ENCODE data around the gene CLCN5.

CLCN5 gene

DNA sequence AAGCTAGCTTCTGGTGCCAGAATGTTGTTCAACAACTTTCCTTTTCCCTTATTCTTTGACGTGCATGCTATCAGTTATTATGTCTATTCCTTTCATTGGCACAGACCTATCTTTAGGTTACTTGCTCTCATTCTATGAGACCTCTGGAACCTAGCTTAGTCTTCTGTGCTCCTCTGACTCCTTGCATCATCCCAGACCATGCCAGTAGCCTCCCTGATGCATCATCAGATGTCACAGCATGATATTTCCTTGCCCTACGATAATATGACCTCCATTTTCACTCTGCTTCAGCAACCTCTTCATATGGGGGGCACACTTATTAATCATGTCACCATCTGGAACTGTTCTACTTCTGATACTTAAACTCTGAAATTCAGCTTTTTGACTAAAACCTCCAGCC, 37.2 kb downstream of the CLCN5 start:
- TF ChIP-seq, protein P1, sequence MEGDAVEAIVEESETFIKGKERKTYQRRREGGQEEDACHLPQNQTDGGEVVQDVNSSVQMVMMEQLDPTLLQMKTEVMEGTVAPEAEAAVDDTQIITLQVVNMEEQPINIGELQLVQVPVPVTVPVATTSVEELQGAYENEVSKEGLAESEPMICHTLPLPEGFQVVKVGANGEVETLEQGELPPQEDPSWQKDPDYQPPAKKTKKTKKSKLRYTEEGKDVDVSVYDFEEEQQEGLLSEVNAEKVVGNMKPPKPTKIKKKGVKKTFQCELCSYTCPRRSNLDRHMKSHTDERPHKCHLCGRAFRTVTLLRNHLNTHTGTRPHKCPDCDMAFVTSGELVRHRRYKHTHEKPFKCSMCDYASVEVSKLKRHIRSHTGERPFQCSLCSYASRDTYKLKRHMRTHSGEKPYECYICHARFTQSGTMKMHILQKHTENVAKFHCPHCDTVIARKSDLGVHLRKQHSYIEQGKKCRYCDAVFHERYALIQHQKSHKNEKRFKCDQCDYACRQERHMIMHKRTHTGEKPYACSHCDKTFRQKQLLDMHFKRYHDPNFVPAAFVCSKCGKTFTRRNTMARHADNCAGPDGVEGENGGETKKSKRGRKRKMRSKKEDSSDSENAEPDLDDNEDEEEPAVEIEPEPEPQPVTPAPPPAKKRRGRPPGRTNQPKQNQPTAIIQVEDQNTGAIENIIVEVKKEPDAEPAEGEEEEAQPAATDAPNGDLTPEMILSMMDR (IDR thresholded peaks at IDR 0.05; ENCODE audit: low read depth, low read length): no peak
- no peak overlapping the region for H3K4me3 ChIP-seq (ENCODE audit: low read depth, low read length)

DNA sequence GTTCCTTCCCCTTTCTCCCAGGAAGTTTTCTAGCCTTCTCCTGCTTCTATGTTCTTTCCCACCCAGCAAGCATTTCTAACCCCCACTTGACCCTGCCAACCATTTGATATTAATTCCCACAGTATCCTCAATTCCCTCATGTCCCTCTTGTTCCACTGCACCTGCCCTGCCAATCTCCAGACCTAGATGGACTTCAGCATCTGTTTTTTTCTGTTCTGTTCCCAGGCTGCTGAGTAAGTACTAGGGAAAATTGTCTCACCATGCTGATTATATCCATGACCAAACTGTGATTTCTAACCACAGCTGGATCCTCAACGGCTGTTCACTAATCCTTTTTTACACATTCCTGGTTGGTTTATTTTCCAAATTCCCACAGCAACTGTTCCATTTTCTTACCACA, 37.7 kb downstream of the CLCN5 start:
- TF ChIP-seq, protein P1 (IDR thresholded peaks at IDR 0.05; ENCODE audit: low read depth, low read length): no peak
- no peak overlapping the region for H3K4me3 ChIP-seq (ENCODE audit: low read depth, low read length)

DNA sequence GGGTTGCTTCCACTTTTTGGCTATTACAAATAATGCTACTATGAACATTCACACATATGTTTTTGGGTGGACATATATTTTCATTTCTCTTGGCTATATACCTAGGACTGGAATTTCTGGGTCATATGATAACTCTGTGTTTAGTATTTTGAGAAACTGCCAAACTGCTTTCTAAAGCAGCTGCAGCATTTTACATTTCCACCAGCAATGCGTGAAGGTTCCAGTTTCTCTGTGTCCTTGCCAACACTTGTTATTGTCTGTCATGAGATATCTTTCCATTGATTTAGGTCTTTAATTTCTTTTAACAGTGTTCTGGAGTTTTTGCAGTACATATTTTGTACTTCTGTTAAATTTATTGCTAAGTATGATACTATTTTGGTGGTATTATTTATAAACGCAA, 48.3 kb downstream of the CLCN5 start:
- TF ChIP-seq, protein P1 (IDR thresholded peaks at IDR 0.05; ENCODE audit: low read depth, low read length): no peak
- no peak overlapping the region for H3K4me3 ChIP-seq (ENCODE audit: low read depth, low read length)

DNA sequence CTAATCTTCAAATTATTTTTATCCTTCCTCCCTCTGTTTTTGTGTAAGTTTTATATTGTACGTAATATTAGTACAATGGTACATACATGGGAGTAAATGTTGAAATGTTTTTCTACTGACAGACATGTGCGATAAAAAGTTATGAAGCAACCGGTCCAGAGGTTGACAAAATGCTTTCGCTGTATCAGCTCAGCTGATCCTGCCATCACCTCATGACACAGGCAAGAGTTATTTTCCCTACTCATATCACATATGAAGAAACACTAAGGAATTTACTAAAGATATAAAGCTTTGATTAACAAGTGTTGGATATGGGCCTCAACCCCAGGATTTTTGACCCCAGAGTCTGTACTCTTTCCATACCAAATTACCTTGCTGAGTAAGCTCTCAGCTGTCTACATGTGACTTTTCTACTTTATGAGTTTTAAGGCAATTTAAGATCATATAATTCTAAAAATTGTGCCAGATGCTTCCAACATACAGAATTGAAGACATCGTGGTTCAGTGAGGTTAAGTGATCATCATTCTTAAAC, 50.0 kb downstream of the CLCN5 start:
- TF ChIP-seq, protein P1 (IDR thresholded peaks at IDR 0.05; ENCODE audit: low read depth, low read length): no peak
- no peak overlapping the region for H3K4me3 ChIP-seq (ENCODE audit: low read depth, low read length)

DNA sequence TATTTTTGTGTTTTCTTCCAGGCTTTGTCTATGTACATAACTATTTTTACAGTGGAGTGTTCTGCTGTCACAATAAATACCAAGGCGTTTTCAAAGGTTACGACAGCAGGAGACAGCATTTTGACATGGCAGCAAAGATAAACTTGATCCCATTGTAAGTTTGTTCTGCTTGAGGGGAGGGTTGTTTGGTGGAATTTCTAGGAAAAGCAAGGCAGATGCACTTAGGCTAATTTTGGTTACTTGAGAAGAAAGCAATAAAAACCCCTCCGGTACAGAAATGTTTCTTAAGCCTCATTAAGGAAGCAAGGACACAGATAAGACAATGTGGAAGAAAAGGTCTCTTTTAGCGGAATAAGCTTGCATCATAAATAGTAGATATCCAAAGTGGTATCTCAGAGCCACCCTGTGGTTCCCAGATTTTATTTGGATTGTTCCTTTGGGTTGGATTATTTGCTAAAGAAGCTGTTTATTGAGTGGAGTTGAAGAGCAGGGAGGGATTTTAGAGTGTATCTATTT, 54.3 kb downstream of the CLCN5 start:
- TF ChIP-seq, protein P1 (IDR thresholded peaks at IDR 0.05; ENCODE audit: low read depth, low read length): no peak
- H3K4me3 ChIP-seq (ENCODE audit: low read depth, low read length): no peak overlapping the region

DNA sequence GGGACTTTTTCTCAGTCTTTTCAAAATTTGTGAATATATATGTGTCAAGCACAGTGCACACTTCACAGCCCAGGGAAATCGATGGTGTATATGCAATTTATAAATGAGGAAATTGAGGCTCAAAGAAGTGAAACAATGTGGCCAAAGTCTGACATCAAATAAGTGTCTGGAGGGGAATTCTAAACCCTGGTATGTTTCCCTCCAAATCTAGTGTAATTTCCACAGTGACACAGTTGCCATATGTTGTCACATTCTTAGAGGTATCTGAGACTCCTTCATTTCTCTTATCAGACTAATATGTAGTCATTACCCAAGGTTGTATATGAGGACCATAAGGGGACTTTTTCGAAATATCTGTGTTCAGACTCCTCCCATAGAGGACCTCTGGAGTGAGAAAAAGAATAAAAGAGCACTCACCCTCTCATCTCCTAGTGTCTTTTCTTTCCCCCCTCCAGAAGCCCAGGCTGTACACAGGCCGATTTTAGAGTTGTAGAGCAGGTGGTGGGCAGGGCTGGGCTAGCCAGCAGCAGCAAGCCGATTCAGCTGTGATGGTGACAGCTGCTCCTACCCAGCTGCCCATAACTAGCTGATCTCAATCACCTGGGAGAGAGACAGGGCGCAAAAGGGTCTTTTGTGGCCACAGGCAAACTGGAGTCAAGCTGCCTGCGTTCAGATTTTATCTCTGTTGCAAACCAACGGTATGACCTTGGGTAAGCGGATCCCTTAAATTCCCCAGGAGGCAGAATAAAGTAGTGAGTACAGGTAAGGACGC, 55.1 kb downstream of the CLCN5 start:
- H3K4me3 ChIP-seq (ENCODE audit: low read depth, low read length): no peak overlapping the region
- TF ChIP-seq, protein P1 (IDR thresholded peaks at IDR 0.05; ENCODE audit: low read depth, low read length): no peak

DNA sequence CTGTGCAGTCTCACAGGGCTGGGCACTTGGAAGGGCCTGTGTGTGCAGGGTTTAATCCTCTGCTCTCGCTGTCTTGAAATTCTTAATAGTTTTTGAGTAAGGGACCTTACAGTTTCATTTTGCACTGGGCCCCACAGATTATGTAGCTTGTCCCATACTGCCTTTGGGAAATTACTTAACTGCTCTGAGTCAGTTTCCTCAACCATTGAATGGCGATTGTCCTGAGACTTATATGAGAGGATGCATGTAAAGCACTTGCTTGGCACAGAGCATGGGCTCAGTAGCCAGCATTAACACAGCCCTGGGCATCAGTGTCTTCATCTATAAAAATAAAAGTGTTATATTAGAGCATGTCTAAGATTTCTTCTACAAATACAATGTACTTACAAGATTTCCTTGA, 55.8 kb downstream of the CLCN5 start:
- TF ChIP-seq, protein P1 (IDR thresholded peaks at IDR 0.05; ENCODE audit: low read depth, low read length): no peak
- H3K4me3 ChIP-seq (ENCODE audit: low read depth, low read length): no peak overlapping the region
